HEK293 (cell line): ENCODE data around the gene C22orf15.
A peak's percentile ranks its signal among the peaks of the same experiment; 100 is the strongest.

Experiments used
- CTCF ChIA-PET: fragments of 350-600 bp; formaldehyde crosslinking; extraction: SDS; loops from one replicate; lab custom pipeline; 2021; ENCODE audit warnings: antibody characterized with exemption; lab: Yijun Ruan, JAX
- POLR2A ChIA-PET: fragments of 300-600 bp; formaldehyde crosslinking; extraction: SDS; loops from one replicate; lab custom pipeline; 2020; ENCODE audit warnings: antibody characterized with exemption, inconsistent platforms; lab: Yijun Ruan, JAX
- H3K27ac ChIP-seq: fragments of 200-500 bp; sonication (Bioruptor generic); 2 replicates; pipeline ENCODE4 v1.5.1; 2014; ENCODE audit warnings: low read depth, low read length, control low read depth, inconsistent platforms; ENCODE audit errors: extremely low read depth
- H3K36me3 ChIP-seq, 2 experiments: fragments of 200-500 bp in 1 of 2; sonication (Bioruptor generic) in 1 of 2; 1 replicate in 1 of 2; 2 replicates in 1 of 2; pipeline ENCODE4 v1.5.1; 2014 to 2017; ENCODE audit warnings: inconsistent platforms in 2 of 2, low read length in 2 of 2; ENCODE audit not compliant: control insufficient read depth in 2 of 2, insufficient read depth in 1 of 2
- H3K4me1 ChIP-seq: fragments of 200-500 bp; sonication (Bioruptor generic); 2 replicates; pipeline ENCODE4 v1.5.1; 2014; ENCODE audit warnings: mild to moderate bottlenecking, low read length, inconsistent platforms; ENCODE audit not compliant: control insufficient read depth, insufficient read depth
- H3K4me3 ChIP-seq: 2 replicates; pipeline ENCODE4 v1.5.1; 2011; ENCODE audit warnings: low read depth, mild to moderate bottlenecking, control low read depth, low read length, moderate library complexity
- H3K9me3 ChIP-seq: fragments of 200-500 bp; sonication (Bioruptor generic); 2 replicates; pipeline ENCODE4 v1.5.1; 2014; ENCODE audit warnings: low read depth, low read length, inconsistent platforms; ENCODE audit not compliant: control insufficient read depth, insufficient read depth
- FEZF1 ChIP-seq: fragments of 450-650 bp; formaldehyde crosslinking; IDR thresholded peaks from 2 replicates; pipeline ENCODE4 v1.5.1; 2016; ENCODE audit warnings: missing biosample characterization, missing genetic modification characterization
- KLF1 ChIP-seq: fragments of 450-650 bp; formaldehyde crosslinking; IDR thresholded peaks from 2 replicates; pipeline ENCODE4 v1.5.1; 2016; ENCODE audit warnings: missing biosample characterization, missing genetic modification characterization
- KLF9 ChIP-seq: fragments of 450-650 bp; formaldehyde crosslinking; IDR thresholded peaks from 2 replicates; pipeline ENCODE4 v1.5.1; 2016; ENCODE audit warnings: missing biosample characterization, missing genetic modification characterization, low read depth
- PATZ1 ChIP-seq: fragments of 450-650 bp; formaldehyde crosslinking; IDR thresholded peaks from 2 replicates; pipeline ENCODE4 v1.5.1; 2016; ENCODE audit warnings: missing biosample characterization, missing genetic modification characterization
- SCRT2 ChIP-seq: fragments of 450-650 bp; formaldehyde crosslinking; IDR thresholded peaks from 2 replicates; pipeline ENCODE4 v1.5.1; 2016; ENCODE audit warnings: missing biosample characterization, missing genetic modification characterization
- SP3 ChIP-seq: fragments of 450-650 bp; formaldehyde crosslinking; IDR thresholded peaks from 2 replicates; pipeline ENCODE4 v1.5.1; 2016; ENCODE audit warnings: missing biosample characterization, missing genetic modification characterization
- ZBTB17 ChIP-seq: fragments of 450-650 bp; formaldehyde crosslinking; IDR thresholded peaks from 2 replicates; pipeline ENCODE4 v1.5.1; 2016; ENCODE audit warnings: missing biosample characterization, missing genetic modification characterization
- ZBTB21 ChIP-seq: fragments of 450-650 bp; formaldehyde crosslinking; IDR thresholded peaks from 2 replicates; pipeline ENCODE4 v1.5.1; 2017; ENCODE audit warnings: missing biosample characterization, missing genetic modification characterization
- ZNF132 ChIP-seq: fragments of 450-650 bp; formaldehyde crosslinking; IDR thresholded peaks from 2 replicates; pipeline ENCODE4 v1.5.1; 2017; ENCODE audit warnings: missing biosample characterization, missing genetic modification characterization, borderline replicate concordance
- ZNF174 ChIP-seq: fragments of 450-650 bp; formaldehyde crosslinking; IDR thresholded peaks from 2 replicates; pipeline ENCODE4 v1.5.0; 2017; ENCODE audit warnings: missing biosample characterization, mild to moderate bottlenecking, missing genetic modification characterization
- ZNF354C ChIP-seq: fragments of 450-650 bp; formaldehyde crosslinking; IDR thresholded peaks from 2 replicates; pipeline ENCODE4 v1.5.1; 2016; ENCODE audit warnings: missing biosample characterization, missing genetic modification characterization, low read depth, borderline replicate concordance
- ZNF416 ChIP-seq: fragments of 450-650 bp; formaldehyde crosslinking; IDR thresholded peaks from 2 replicates; pipeline ENCODE4 v1.5.1; 2016; ENCODE audit warnings: missing biosample characterization, missing genetic modification characterization
- ZNF449 ChIP-seq: fragments of 450-650 bp; formaldehyde crosslinking; IDR thresholded peaks from 2 replicates; pipeline ENCODE4 v1.5.1; 2017; ENCODE audit warnings: missing biosample characterization, mild to moderate bottlenecking, missing genetic modification characterization, moderate library complexity
- ZNF621 ChIP-seq: fragments of 450-650 bp; formaldehyde crosslinking; IDR thresholded peaks from 2 replicates; pipeline ENCODE4 v1.5.1; 2017; ENCODE audit warnings: missing biosample characterization, missing genetic modification characterization
- ZNF664 ChIP-seq: fragments of 450-650 bp; formaldehyde crosslinking; IDR thresholded peaks from 2 replicates; pipeline ENCODE4 v1.5.1; 2016; ENCODE audit warnings: missing biosample characterization, missing genetic modification characterization
- ZNF677 ChIP-seq: fragments of 450-650 bp; IDR thresholded peaks from 2 replicates; pipeline ENCODE4 v1.5.0; 2018; ENCODE audit warnings: missing biosample characterization, mild to moderate bottlenecking, missing genetic modification characterization, moderate library complexity
- ZNF707 ChIP-seq: fragments of 450-650 bp; formaldehyde crosslinking; IDR thresholded peaks from 2 replicates; pipeline ENCODE4 v1.5.1; 2016; ENCODE audit warnings: missing biosample characterization, missing genetic modification characterization
- ZNF791 ChIP-seq: fragments of 450-650 bp; formaldehyde crosslinking; IDR thresholded peaks from 2 replicates; pipeline ENCODE4 v1.5.1; 2016; ENCODE audit warnings: missing biosample characterization, missing genetic modification characterization
- ZSCAN4 ChIP-seq: fragments of 450-650 bp; formaldehyde crosslinking; IDR thresholded peaks from 2 replicates; pipeline ENCODE4 v1.5.1; 2017; ENCODE audit warnings: missing biosample characterization, missing genetic modification characterization
- TF ChIP-seq, protein P1 (sequence below): sonication (generic); formaldehyde crosslinking; IDR thresholded peaks from 2 replicates; pipeline ENCODE4 v1.8.1; 2022; ENCODE audit warnings: mild to moderate bottlenecking, moderate library complexity, missing genetic modification reagents
- TF ChIP-seq, protein P2 (sequence below): fragments of 450-650 bp; formaldehyde crosslinking; IDR thresholded peaks from 2 replicates; pipeline ENCODE4 v1.5.1; 2016; ENCODE audit warnings: missing biosample characterization, missing genetic modification characterization

Gene C22orf15

DNA sequence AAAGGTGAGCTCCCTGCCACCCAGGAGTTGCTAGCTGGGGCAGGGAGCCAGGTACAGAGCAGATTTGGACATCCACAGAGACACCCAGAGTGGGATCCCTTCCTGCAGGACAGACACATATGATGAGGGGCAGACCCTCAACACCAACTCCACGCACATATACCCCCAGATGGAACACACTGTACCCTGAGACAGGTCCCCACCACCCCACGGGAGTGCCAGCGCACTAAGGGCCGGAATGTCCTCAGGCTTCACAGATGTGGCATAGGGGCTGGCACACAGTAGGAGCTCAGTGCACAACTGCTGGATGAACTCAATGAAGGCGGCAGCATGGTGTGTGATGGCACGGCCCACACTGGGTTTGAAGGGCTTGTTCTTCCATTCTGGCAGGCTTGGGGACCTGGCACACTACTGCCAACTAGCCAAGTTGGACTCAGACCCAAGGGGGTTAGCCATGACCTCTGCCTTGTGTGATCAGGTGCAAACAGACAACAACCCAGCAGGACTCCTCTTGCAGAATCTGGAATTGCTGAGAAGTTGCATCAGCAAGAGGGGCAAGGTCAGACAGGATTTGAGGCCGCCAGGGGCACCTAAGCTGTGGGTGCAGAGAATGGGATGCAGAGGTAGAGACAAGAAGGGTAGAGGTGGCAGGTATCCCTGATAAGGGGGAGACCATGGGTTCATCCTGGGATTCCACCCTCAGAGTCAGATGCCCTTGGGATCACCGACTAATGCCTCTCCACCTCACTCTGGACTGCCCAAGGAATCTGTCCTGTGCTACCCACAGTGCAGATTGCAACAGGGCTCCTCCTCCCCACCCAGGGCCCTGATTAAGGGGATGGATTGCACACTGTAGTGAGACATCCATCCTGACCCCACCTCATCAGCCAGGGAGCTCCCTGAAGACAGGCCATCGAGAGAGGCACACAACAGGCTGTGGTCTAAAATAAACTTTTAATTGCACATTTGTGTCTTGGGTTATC, 2.4 kb downstream of the C22orf15 start (continued):
- TF ChIP-seq PATZ1 (tag by site-specific recombination) (peak; percentile 51), ZNF416 (tag by site-specific recombination) (no peak)

DNA sequence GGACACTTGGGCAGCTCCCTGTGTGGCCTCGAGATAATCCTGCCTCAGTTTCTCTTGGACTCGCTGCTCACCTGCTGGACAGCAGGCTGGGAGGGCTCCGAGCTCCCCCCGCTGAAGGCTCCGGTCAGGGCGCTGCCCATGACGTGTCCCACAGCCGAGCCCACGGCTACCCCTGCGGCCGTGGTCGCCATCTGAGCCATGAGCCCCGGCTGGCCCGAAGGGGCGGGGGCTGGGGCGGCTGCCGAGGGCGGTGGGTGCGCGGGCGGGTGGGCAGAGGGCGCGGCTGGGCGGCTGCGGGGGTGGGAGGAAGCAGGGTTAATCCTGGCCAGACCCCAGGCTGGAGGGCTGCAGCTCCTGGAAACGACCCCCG, 4.5 kb downstream of the C22orf15 start:
- Histone ChIP-seq H3K27ac (peak overlapping the region; percentile 39; the same call in 1 of the 2 replicates), H3K36me3 (peaks cover 0 to 24% of the 10 kb centered on the region in 2 experiments; a peak in 1 of 3 replicates), H3K9me3 (no peaks in the 10 kb centered on the region), H3K4me3 (peak overlapping the region; percentile 68), H3K4me1 (peaks cover 1% of the 10 kb centered on the region)
- no peak for TF ChIP-seq ZNF354C (tag by site-specific recombination)
- TF ChIP-seq ZNF791 (tag by site-specific recombination): no peak
- TF ChIP-seq, protein P1, sequence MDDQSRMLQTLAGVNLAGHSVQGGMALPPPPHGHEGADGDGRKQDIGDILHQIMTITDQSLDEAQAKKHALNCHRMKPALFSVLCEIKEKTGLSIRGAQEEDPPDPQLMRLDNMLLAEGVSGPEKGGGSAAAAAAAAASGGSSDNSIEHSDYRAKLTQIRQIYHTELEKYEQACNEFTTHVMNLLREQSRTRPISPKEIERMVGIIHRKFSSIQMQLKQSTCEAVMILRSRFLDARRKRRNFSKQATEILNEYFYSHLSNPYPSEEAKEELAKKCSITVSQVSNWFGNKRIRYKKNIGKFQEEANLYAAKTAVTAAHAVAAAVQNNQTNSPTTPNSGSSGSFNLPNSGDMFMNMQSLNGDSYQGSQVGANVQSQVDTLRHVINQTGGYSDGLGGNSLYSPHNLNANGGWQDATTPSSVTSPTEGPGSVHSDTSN: no peak
- TF ChIP-seq SP3: no peak
- TF ChIP-seq KLF1 (tag by site-specific recombination): no peak
- TF ChIP-seq ZBTB17 (tag by site-specific recombination): no peak
- TF ChIP-seq ZNF621 (tag by site-specific recombination): no peak
- no peak for TF ChIP-seq SCRT2 (tag by site-specific recombination)
- TF ChIP-seq ZBTB21 (tag by site-specific recombination): no peak
- no peak for TF ChIP-seq ZNF132
- no peak for TF ChIP-seq ZNF416 (tag by site-specific recombination)
- TF ChIP-seq ZNF664: no peak
- no peak for TF ChIP-seq ZNF707
- no peak for TF ChIP-seq FEZF1
- no peak for TF ChIP-seq ZNF174 (tag by site-specific recombination)
- ChIA-PET CTCF (interaction anchor here (0.6 to 3.6 kb wide), 10 partner anchors 8 to 1363 kb away, joined by 3 to 34 read pairs (median 3); partner anchors contain the start of gene SLC2A11), POLR2A (interaction anchor here (0.6 to 1.5 kb wide), 6 partner anchors 9 to 463 kb away, joined by 3 to 7 read pairs (median 6); partner anchors contain the start of gene SLC2A11)

DNA sequence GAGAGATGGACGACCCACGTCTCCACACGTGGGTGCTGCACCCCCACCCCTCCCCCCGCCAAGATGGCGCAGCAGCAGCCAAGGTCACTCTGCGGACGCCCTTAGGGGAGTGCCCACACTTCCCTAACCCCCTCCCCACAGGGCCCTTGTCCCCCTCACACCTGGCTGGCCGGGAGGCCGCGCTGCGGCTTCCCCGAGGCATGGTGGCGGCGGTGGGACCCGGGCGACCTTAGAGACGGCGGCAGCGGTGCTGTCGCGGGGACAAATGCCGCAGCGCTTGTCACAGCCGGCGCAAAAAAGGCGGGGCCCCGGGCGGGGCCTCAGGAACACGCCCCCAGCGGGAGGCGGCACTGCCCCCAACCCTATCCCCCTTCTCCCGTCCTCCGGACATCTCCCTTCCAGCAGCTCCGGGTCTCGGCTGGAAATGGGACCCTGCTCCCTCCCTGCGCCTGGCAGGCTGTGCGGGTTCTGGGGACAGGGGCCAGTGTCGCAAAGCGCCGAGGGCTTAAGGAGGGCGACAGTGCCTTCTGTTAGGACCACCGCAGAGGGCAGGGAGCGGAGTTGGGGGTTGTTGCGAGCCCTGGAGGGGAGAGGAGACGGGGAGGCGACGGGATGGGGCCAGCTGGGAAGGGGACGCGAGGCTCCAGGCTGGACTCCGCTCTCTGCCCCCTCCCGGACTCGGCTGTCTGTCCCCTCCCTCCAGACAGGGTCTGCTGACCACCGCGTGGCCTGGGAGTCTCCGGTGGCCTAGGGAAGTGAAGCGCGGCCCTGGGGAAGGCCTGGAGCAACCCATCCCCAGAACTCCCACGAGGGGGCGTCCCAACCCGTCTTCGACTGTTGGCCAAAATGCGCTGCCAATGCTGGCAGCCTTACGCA, 5.1 kb downstream of the C22orf15 start, which contains the start of gene CHCHD10:
Gene CHCHD10 (minus strand): TSS at position 300 of the 876 bp plus-strand sequence. CDS start 98 bp downstream, at position 202.
- Histone ChIP-seq H3K4me1 (peaks cover 3% of the 10 kb centered on the region), H3K27ac (peak within 1 kb of the TSS; percentile 50), H3K36me3 (peaks cover 0 to 24% of the 10 kb centered on the region in 2 experiments; a peak in 1 of 3 replicates), H3K9me3 (no peaks in the 10 kb centered on the region), H3K4me3 (peak within 1 kb of the TSS; percentile 68)
- CTCF ChIA-PET: interaction anchor here (0.6 to 3.6 kb wide), 11 partner anchors 9 to 177 kb away, joined by 3 to 34 read pairs (median 3); partner anchors contain the start of genes SLC2A11 and VPREB3
- POLR2A ChIA-PET: interaction anchor here (0.6 to 1.6 kb wide), 5 partner anchors 9 to 464 kb away, joined by 5 to 7 read pairs (median 6); partner anchors contain the start of genes SLC2A11 and ZNF70
- TF ChIP-seq ZNF416 (tag by site-specific recombination) (no peak), KLF9 (peak; percentile 94), ZNF677 (tag by site-specific recombination) (no peak), ZSCAN4 (tag by site-specific recombination) (no peak), ZNF132 (no peak), ZNF449 (tag by site-specific recombination) (no peak)
- TF ChIP-seq, protein P2, sequence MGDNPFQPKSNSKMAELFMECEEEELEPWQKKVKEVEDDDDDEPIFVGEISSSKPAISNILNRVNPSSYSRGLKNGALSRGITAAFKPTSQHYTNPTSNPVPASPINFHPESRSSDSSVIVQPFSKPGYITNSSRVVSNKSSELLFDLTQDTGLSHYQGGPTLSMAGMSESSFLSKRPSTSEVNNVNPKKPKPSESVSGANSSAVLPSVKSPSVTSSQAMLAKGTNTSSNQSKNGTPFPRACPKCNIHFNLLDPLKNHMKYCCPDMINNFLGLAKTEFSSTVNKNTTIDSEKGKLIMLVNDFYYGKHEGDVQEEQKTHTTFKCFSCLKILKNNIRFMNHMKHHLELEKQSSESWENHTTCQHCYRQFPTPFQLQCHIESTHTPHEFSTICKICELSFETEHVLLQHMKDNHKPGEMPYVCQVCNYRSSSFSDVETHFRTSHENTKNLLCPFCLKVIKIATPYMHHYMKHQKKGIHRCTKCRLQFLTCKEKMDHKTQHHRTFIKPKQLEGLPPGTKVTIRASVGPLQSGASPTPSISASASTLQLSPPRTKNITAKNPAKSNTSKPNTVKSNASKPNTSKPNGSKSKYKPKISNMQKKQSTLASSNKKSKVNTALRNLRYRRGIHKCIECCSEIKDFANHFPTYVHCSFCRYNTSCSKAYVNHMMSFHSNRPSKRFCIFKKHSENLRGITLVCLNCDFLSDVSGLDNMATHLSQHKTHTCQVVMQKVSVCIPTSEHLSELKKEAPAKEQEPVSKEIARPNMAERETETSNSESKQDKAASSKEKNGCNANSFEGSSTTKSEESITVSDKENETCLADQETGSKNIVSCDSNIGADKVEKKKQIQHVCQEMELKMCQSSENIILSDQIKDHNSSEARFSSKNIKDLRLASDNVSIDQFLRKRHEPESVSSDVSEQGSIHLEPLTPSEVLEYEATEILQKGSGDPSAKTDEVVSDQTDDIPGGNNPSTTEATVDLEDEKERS (tag by site-specific recombination): no peak
